Skin of body (tissue), 2 donors: ENCODE data around the gene SLC30A7. TPM values are rescaled to one million over a fixed set of nuclear protein-coding genes. Genes with fewer than 3 reads are reported as not detected.

ENCODE experiments used
- DNase-seq: peaks from one replicate; lab custom pipeline; 2025; lab: John Stamatoyannopoulos, UW
- total RNA-seq: library from RNA; depleted of rRNA; stranded (reverse); fragments of >200 nt; gene quantifications from one replicate; pipeline ENCODE4 v1.2.3, GENCODE V29; 2014

SLC30A7 gene
- total RNA-seq, 1 donor from 2014 or later: 20.0 TPM

DNA sequence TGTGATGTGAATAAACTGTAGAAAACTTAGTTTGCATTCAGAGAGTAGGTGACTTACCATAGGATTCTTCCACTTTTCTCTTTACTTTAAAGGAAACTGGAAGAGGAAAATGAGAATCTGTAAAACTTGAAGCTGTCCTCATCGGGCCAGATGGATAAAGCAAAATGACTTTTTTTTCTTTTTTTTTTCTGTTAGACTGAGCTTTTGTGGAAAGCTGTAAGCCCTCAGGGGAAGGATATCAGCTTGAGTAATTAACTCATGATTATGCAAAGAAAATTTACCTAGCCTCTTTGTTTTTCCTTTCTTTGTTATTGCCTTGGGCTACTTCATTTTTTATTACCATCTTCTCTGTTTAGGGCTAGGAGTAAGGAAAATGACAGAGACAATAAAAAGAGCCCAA lies 76.3 kb downstream of the SLC30A7 start:
- no peak for DNase-seq

- no peak for DNase-seq
Observed at GRCh38 chr1:100976936-100977335, 81.0 kb downstream of the SLC30A7 start.

DNA sequence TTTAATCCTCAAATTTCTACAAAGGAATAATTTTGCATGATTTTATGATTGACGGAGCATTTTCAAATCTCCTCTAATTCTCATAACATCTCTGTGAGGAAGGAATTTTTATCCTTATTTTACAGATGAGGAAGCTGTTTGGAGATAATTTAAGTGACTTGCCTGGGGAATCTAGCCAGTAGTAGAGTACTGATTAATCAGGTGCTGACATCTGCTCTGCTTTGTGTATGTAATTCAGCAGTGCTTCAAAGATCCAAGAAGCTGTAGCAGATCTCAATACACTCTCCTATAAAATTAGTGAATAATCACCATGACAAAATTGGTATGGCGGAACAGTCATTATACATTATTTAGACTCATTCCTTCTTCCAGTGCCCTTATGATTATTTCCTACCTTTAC lies 83.7 kb downstream of the SLC30A7 start:
- DNase-seq: no peak

DNA sequence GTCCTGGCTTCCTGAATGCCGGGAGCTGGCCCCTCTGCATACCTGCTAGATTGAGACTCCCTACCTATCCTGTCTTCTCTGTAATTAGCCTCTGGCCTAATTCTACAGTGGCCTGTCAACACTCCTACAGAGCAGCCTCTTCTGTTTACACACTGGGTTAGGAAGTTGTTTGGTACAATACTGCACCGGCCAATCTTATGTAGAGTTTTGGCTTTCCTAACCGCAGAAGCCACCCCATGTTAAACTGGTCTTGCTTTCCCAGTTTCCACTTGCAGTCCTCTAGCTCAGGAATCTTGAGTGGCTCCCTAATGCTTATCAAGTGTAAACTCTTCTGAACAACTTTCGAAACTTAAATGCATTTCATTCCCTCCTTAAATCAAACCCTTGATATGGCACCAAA lies 86.9 kb downstream of the SLC30A7 start:
- DNase-seq: no peak

DNA sequence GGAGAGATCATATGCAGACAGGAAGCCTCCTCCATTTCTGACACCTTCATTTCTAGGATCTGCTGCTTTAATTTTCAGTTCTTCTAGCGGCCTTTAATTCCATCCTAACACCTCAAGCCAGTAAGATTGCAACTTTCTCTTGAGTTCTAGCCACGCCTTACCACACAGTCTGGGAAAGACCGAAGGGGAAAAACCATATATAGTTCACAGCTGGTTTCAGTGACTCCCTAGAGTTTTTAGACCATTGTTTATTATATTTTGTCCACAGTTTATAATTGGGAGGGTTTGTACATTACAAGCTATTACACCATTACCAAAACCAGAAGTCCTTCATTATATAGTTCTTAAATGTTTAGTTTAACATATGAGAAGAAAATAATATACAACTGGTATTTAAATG lies 92.2 kb downstream of the SLC30A7 start:
- no peak for DNase-seq

- DNase-seq: no peak
Observed at GRCh38 chr1:100989306-100990077, 93.6 kb downstream of the SLC30A7 start.

- peak; percentile 14 for DNase-seq
Observed at GRCh38 chr1:100995198-100995988, 99.5 kb downstream of the SLC30A7 start.

GRCh38 chr1:100998426-100998825 lies 102.5 kb downstream of the SLC30A7 start:
- DNase-seq: no peak

- DNase-seq: no peak
Observed at GRCh38 chr1:101000131-101000873, 104.4 kb downstream of the SLC30A7 start.

GRCh38 chr1:101002551-101002950 lies 106.7 kb downstream of the SLC30A7 start:
- DNase-seq: no peak

GRCh38 chr1:101003012-101003650 lies 107.2 kb downstream of the SLC30A7 start:
- no peak for DNase-seq

DNA sequence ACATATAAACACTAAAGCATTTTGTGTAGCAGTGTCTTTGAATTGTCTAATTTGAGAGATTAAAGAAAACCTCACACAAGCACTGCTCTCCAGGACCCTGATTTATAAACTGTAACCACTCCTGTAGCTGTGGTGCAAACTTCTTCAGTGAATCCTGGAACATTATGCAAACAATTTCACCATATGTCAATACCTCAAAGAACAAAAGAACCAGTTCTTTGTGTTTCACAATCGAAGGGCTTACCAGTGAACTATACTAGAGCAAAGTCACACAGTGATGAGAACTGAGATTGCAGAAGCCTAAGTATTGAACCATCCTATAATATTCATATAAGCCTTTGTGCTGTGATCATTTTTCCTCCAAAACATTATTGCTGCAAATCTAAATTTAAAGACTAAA lies 108.2 kb downstream of the SLC30A7 start:
- DNase-seq: no peak

DNA sequence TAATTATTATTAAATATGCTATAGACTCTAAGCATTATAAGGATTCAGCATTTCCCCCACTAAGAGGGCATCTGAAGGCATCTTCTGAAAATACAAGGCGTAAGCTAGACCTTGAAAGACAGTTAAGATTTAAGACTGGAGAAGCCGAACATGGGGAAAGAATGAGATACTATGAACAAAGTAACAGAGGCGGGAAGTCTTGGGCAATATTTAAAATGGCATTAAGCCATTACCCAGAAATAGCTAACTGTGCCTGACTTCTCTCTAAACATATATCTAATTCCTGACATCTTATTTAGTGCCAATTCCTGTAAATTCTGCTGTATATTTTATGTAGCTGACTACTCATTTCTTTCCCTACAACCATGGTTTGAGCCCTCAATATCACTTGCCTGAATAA lies 108.8 kb downstream of the SLC30A7 start:
- no peak for DNase-seq

DNA sequence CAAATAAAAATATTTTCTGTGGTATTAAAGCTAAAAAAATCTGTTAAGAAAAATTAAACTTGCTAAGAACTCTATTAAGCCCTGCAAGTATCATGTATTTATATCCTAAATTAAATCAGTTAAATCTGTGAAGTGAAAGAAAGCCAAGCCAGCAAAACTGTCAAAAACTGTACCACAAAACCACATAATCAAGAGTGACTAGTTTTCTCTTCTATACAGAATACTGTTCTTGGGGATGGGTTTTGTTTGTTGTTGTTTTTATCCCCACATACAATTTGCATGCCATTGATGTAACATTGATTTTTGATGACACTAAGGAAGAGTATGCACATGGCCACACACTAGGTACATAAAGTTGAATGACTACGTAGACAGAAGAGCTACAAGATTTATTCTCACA lies 109.3 kb downstream of the SLC30A7 start:
- DNase-seq: no peak

GRCh38 chr1:101005871-101006270 lies 110.0 kb downstream of the SLC30A7 start:
- no peak for DNase-seq

GRCh38 chr1:101006553-101006952 lies 110.7 kb downstream of the SLC30A7 start:
- DNase-seq: no peak

- no peak for DNase-seq
Observed at GRCh38 chr1:101008229-101008834, 112.4 kb downstream of the SLC30A7 start.

DNA sequence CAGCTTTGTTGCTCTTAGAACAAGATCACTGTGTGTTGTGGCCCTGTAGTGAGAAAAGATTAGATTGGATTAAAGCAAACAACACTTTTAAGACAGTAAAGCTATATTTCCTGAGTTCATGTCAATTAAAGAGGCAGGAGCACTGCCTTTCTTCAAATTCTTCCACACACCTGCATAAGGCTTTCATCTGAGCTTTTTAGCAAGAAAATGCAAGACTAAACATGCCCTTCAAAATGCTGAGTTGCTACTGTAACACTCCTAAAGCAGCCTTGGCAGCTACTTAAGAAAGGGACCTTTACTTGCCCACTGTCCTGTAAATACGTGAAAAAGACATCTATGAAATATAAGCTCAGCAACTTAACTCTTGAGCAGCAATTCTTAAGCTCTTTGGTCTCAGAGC lies 117.9 kb downstream of the SLC30A7 start:
- DNase-seq: no peak

- no peak for DNase-seq
Observed at GRCh38 chr1:101017448-101017847, 121.6 kb downstream of the SLC30A7 start.

- DNase-seq: no peak
Observed at GRCh38 chr1:101022294-101022693, 126.4 kb downstream of the SLC30A7 start.

GRCh38 chr1:101025283-101025656 lies 129.4 kb downstream of the SLC30A7 start:
- DNase-seq: peak; percentile 61
